GM12878 (cell line): ENCODE measurements around the gene CRMP1. TPM values are rescaled to one million over a fixed set of nuclear protein-coding genes. Genes with fewer than 3 reads are reported as not detected.

ENCODE experiments used
- ATAC-seq: fragments of 200-7000 bp; cut with Tn5 transposase; 3 replicates; pipeline ENCODE4 v1.9.1; 2020; ENCODE audit warnings: mild to moderate bottlenecking, moderate library complexity
- BruUV-seq: library from RNA; stranded (reverse); fragments of 400-500 nt; replicated peaks from 2 replicates; lab custom pipeline; 2021; lab: Mats Ljungman, UMichigan
- CTCF ChIA-PET: fragments of 300-600 bp; sonication (Branson Sonifier 250); formaldehyde crosslinking; extraction: SDS; loops from one replicate; lab custom pipeline; 2021; ENCODE audit warnings: inconsistent platforms; lab: Yijun Ruan, JAX
- POLR2A ChIA-PET: fragments of 350-600 bp; formaldehyde crosslinking; extraction: SDS; loops from one replicate; lab custom pipeline; 2021; ENCODE audit warnings: inconsistent platforms; lab: Charles Lee
- RAD21 ChIA-PET: fragments of 300-600 bp; sonication (Branson Sonifier 250); formaldehyde crosslinking; loops from one replicate; lab custom pipeline; 2023; ENCODE audit warnings: antibody characterized with exemption; ENCODE audit not compliant: unreplicated experiment; lab: Charles Lee
- SMC1A ChIA-PET: fragments of 300-600 bp; sonication (Branson Sonifier 250); formaldehyde crosslinking; loops from one replicate; lab custom pipeline; 2023; ENCODE audit not compliant: unreplicated experiment, uncharacterized antibody; lab: Charles Lee
- DNase-seq: peaks from one replicate; pipeline ENCODE4 v3.0.0-alpha.2; 2011; ENCODE audit warnings: low read depth, low spot score
- FAIRE-seq: peaks from 3 replicates; lab custom pipeline; 2011; peaks lifted over from hg19 to GRCh38; lab: Jason Lieb, UNC
- H2AFZ ChIP-seq: 2 replicates; pipeline ENCODE4 v1.6.0; 2011; ENCODE audit warnings: low read depth, low read length, control low read depth; ENCODE audit not compliant: control insufficient read depth
- H3K27ac ChIP-seq: 2 replicates; pipeline ENCODE4 v1.5.1; 2011; ENCODE audit warnings: control low read depth; ENCODE audit not compliant: control insufficient read depth, insufficient read depth
- H3K27me3 ChIP-seq, 2 experiments: replicated peaks in 1 of 2; 2 replicates each; pipeline versions ENCODE4 v1.6.0 to v1.6.1; 2011; ENCODE audit warnings: low read length in 1 of 2; ENCODE audit not compliant: control insufficient read depth in 2 of 2, insufficient read depth in 2 of 2
- H3K36me3 ChIP-seq, 2 experiments: 2 replicates each; pipeline ENCODE4 v1.5.1; 2011; ENCODE audit warnings: low read length in 1 of 2; ENCODE audit not compliant: control insufficient read depth in 2 of 2, insufficient read depth in 2 of 2
- H3K4me1 ChIP-seq: 2 replicates; pipeline ENCODE4 v1.6.1; 2011; ENCODE audit warnings: mild to moderate bottlenecking, low read length, moderate library complexity, mixed read lengths; ENCODE audit not compliant: control insufficient read depth, insufficient read depth
- H3K4me2 ChIP-seq: 2 replicates; pipeline ENCODE4 v1.6.0; 2011; ENCODE audit warnings: control low read depth; ENCODE audit not compliant: control insufficient read depth, insufficient read depth
- H3K4me3 ChIP-seq: fragments of 200-600 bp; sonication (generic); 2 replicates; pipeline ENCODE4 v1.5.1; 2016
- H3K79me2 ChIP-seq: 2 replicates; pipeline ENCODE4 v1.6.0; 2011; ENCODE audit warnings: low read length; ENCODE audit not compliant: control insufficient read depth, insufficient read depth
- H3K9ac ChIP-seq: 2 replicates; pipeline ENCODE4 v1.8.0; 2011; ENCODE audit warnings: low read length, control low read depth, mixed read lengths; ENCODE audit not compliant: control insufficient read depth, insufficient read depth
- H3K9me3 ChIP-seq: replicated peaks from 3 replicates; pipeline ENCODE4 v1.5.1; 2011; ENCODE audit warnings: mild to moderate bottlenecking, low read length; ENCODE audit not compliant: control insufficient read depth, insufficient read depth
- H4K20me1 ChIP-seq: 2 replicates; pipeline ENCODE4 v1.6.0; 2011; ENCODE audit not compliant: control insufficient read depth, insufficient read depth
- BRCA1 ChIP-seq: IDR thresholded peaks from 2 replicates; pipeline ENCODE4 v1.6.1; 2011; ENCODE audit warnings: low read depth, low read length, improper control_type of control experiment
- CUX1 ChIP-seq: IDR thresholded peaks from 2 replicates; pipeline ENCODE4 v1.6.1; 2012; ENCODE audit warnings: improper control_type of control experiment, low read depth, low read length; ENCODE audit not compliant: insufficient replicate concordance
- EP300 ChIP-seq, 2 experiments: fragments of 150-350 bp in 1 of 2; IDR thresholded peaks; 2 replicates each; pipeline ENCODE4 v1.6.1; 2011 to 2012; ENCODE audit warnings: low read depth in 2 of 2, low read length in 2 of 2, borderline replicate concordance in 1 of 2, improper control_type of control experiment in 1 of 2, inconsistent platforms in 1 of 2; ENCODE audit not compliant: control insufficient read depth in 1 of 2
- FOS ChIP-seq: IDR thresholded peaks from 3 replicates; pipeline ENCODE4 v1.6.1; 2011; ENCODE audit warnings: borderline replicate concordance; ENCODE audit not compliant: insufficient read length; ENCODE audit errors: extremely low read depth
- FOXK2 ChIP-seq: fragments of 450-650 bp; IDR thresholded peaks from 2 replicates; pipeline ENCODE4 v1.6.1; 2017; ENCODE audit warnings: mild to moderate bottlenecking, moderate library complexity
- GATAD2B ChIP-seq: fragments of 450-650 bp; conservative IDR thresholded peaks from 2 replicates; pipeline ENCODE4 v1.6.1; 2017; ENCODE audit warnings: low read depth, mild to moderate bottlenecking, moderate library complexity
- NRF1 ChIP-seq: conservative IDR thresholded peaks from 2 replicates; pipeline ENCODE4 v1.6.1; 2011; ENCODE audit warnings: mild to moderate bottlenecking, low read depth, low read length, improper control_type of control experiment
- RCOR1 ChIP-seq: conservative IDR thresholded peaks from 2 replicates; pipeline ENCODE4 v1.6.1; 2012; ENCODE audit warnings: low read depth, low read length, improper control_type of control experiment
- SIN3A ChIP-seq: IDR thresholded peaks from 2 replicates; pipeline ENCODE4 v1.6.1; 2012; ENCODE audit warnings: low read depth, low read length, improper control_type of control experiment
- SMAD1 ChIP-seq: fragments of 450-650 bp; IDR thresholded peaks from 2 replicates; pipeline ENCODE4 v1.6.1; 2018; ENCODE audit warnings: mild to moderate bottlenecking, low read depth; ENCODE audit not compliant: partially characterized antibody
- TCF7 ChIP-seq: IDR thresholded peaks from 2 replicates; pipeline ENCODE4 v1.6.1; 2014; ENCODE audit warnings: antibody characterized with exemption, borderline replicate concordance
- WGBS: methylation state at CpG from one replicate; pipeline ENCODE4 v1.1.6; 2016; ENCODE audit warnings: low lambda C conversion rate; ENCODE audit not compliant: insufficient replicate concordance, insufficient coverage; ENCODE audit errors: missing lambda C conversion rate; 5-methylcytosine and 5-hydroxymethylcytosine counted together
- in situ Hi-C: fragments of 300-500 bp; cut with MboI; formaldehyde crosslinking; loops from 9 replicates; pipeline ENCODE4 v1.14.3; 2018; ENCODE audit warnings: mixed read lengths
- intact Hi-C: fragments of 100-400 bp; cut with micrococcal nuclease; formaldehyde crosslinking; loops from one replicate; pipeline ENCODE4 v1.14.2; 2022; ENCODE audit not compliant: unreplicated experiment
- polyA plus RNA-seq, 11 experiments: library from polyadenylated mRNA; depleted of rRNA in 4 of 11; unstranded in 6 of 11; stranded (reverse) in 5 of 11; fragments of >200 nt; fragmentation: Nextera tagmentation in 4 of 11; fragmentation: Illumina TruSeq in 1 of 11; extraction: Ambion mirVana in 4 of 11; extraction: Trizol in 1 of 11; gene quantifications; 1 replicate in 1 of 11; 2 replicates in 10 of 11; pipeline versions ENCODE4 v1.2.1 to v1.2.3, GENCODE V29; 2011 to 2016; ENCODE audit warnings: inconsistent platforms in 2 of 11, missing spikeins in 2 of 11, low read depth in 1 of 11
- total RNA-seq, 4 experiments: library from RNA; depleted of rRNA in 3 of 4; stranded (reverse); fragments of >200 nt in 3 of 4; fragmentation: Illumina TruSeq in 1 of 4; extraction: Trizol in 1 of 4; gene quantifications; 2 replicates each; pipeline versions ENCODE4 v1.2.1 to v1.2.3, GENCODE V29; 2013 to 2021

Gene CRMP1
- total and polyA plus RNA-seq, 10 of the 15 experiments (the other 5 are each of a cell fraction or from before 2014, with no cell fraction given), result 0.03 to 1.4 (median 0.12) TPM; not detected in 2

- ATAC-seq (no peak), FAIRE-seq (no peak), DNase-seq (no peak)
- Histone ChIP-seq H3K27me3 (peaks cover under 1 to 14% of the 10 kb centered on the region in 2 experiments), H3K36me3 (no peaks in the 10 kb centered on the region), H3K79me2 (no peaks in the 10 kb centered on the region), H3K4me2 (no peak overlapping the region), H4K20me1 (no peaks in the 10 kb centered on the region), H2AFZ (no peak overlapping the region), H3K9ac (no peak overlapping the region), H3K4me3 (no peak overlapping the region), H3K4me1 (no peaks in the 10 kb centered on the region), H3K27ac (no peak overlapping the region), H3K9me3 (no peaks in the 10 kb centered on the region; the same call in 2 of the 3 replicates)
- TF ChIP-seq EP300 (IDR thresholded peaks at IDR 0.05; ENCODE audit: borderline replicate concordance in 1 of 2, control insufficient read depth in 1 of 2, low read depth in 2 of 2, low read length in 2 of 2), result no peak
- no peak for TF ChIP-seq SMAD1
- no peak for TF ChIP-seq RCOR1
- TF ChIP-seq FOS, result no peak
- TF ChIP-seq FOXK2, result no peak
- no peak for TF ChIP-seq BRCA1
- no peak for TF ChIP-seq SIN3A
- TF ChIP-seq GATAD2B, result no peak
- no peak for TF ChIP-seq TCF7
- no peak for TF ChIP-seq CUX1
- TF ChIP-seq NRF1, result no peak
- 10% methylated on average over 8 of the region's 8 CpGs for WGBS
- SMC1A ChIA-PET, result no interaction called here
- in situ Hi-C loops, result no loop called here
- POLR2A ChIA-PET, result no interaction called here
- CTCF ChIA-PET, result no interaction called here
- no TSS peak for BruUV-seq
- RAD21 ChIA-PET, result no interaction called here
- intact Hi-C loops, result no loop called here
These were observed 5.9 kb downstream of the CRMP1 start for GRCh38 chr4:5887011-5887360.
